ENCODE results near the gene HMGB3.

The HMGB3 gene

DNA sequence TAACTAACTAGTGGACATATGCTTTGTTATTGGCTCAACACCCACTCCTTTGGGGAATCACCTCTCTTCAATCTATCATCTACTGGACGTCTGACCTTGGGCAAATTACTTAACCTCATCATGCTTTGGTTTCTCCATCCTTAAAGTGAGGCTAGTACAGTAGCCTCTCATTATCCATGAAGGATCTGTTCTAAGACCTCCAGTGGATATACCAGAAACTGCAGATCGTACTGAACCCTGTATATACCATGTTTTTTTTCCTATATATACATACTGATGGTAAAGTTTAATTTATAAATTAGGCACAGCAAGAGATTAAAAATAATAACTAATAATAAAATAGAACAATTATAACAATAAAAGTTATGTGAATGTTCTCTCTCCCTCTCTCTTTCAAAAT, 56.2 kb downstream of the HMGB3 start:
- no peak overlapping the region for H3K4me3 ChIP-seq (ENCODE audit: insufficient read depth, low read depth, low read length, poor library complexity, severe bottlenecking)
- DNase-seq: no peak
- H3K27ac ChIP-seq (ENCODE audit: insufficient read depth, low read length, poor library complexity, severe bottlenecking): no peak overlapping the region
- no peaks in the 10 kb centered on the region for H3K4me1 ChIP-seq (ENCODE audit: control insufficient read depth, insufficient read depth, low read length, poor library complexity, severe bottlenecking)
- H3K9me3 ChIP-seq (ENCODE audit: control insufficient read depth, low read length): no peaks in the 10 kb centered on the region
- no peaks in the 10 kb centered on the region for H3K36me3 ChIP-seq (ENCODE audit: control insufficient read depth, insufficient read depth, low read length)
- H3K27me3 ChIP-seq (replicated peaks; ENCODE audit: control insufficient read depth, insufficient read depth, low read length, poor library complexity, severe bottlenecking): no peaks in the 10 kb centered on the region

Data from effector memory CD4-positive, alpha-beta T cell (primary cell).